Suppressor macrophage treated with lipopolysaccharide for 1 hour (primary cell): ENCODE results near the gene CDCA4.

Source experiments
- DNase-seq, 3 donors: peaks; one replicate each; pipeline ENCODE4 v3.0.0-alpha.2; 2020 to 2022

CDCA4 gene

GRCh38 chr14:104986487-104987164 lies 34.3 kb downstream of the CDCA4 start:
- DNase-seq = no peak

GRCh38 chr14:104985675-104986486 lies 35.0 kb downstream of the CDCA4 start, which contains the start of gene CLBA1:
CLBA1 (plus strand) TSS chr14:104985788; CDS start chr14:104986432, 644 bp downstream.
- DNase-seq = peak; percentile 93 to 98 (median 97)

- no peak for DNase-seq
Measured at GRCh38 chr14:104984056-104984894, 36.6 kb downstream of the CDCA4 start.

GRCh38 chr14:104983231-104983721 lies 37.6 kb downstream of the CDCA4 start:
- no peak for DNase-seq

GRCh38 chr14:104982548-104983230 lies 38.2 kb downstream of the CDCA4 start:
- no peak for DNase-seq

- no peak for DNase-seq
Measured at GRCh38 chr14:104981699-104982541, 39.0 kb downstream of the CDCA4 start.

GRCh38 chr14:104980611-104981531 lies 40.0 kb downstream of the CDCA4 start:
- DNase-seq = no peak

- DNase-seq = no peak
Measured at GRCh38 chr14:104979758-104980610, 40.9 kb downstream of the CDCA4 start.

GRCh38 chr14:104978746-104979691 lies 41.9 kb downstream of the CDCA4 start:
- no peak for DNase-seq

GRCh38 chr14:104977681-104978653 lies 42.9 kb downstream of the CDCA4 start, which contains the start of gene AHNAK2:
AHNAK2 (minus strand) TSS chr14:104978374; CDS start chr14:104978237, 137 bp downstream.
- peak; percentile 87 to 95 (median 90) for DNase-seq

GRCh38 chr14:104977008-104977680 lies 43.7 kb downstream of the CDCA4 start:
- no peak for DNase-seq

- peak; percentile 85 to 93 (median 91) for DNase-seq
Measured at GRCh38 chr14:104976198-104977007, 44.5 kb downstream of the CDCA4 start.

- peak; percentile 28 to 43 (median 38) for DNase-seq
Measured at GRCh38 chr14:104975481-104976197, 45.2 kb downstream of the CDCA4 start.

- DNase-seq = no peak
Measured at GRCh38 chr14:104974665-104975390, 46.1 kb downstream of the CDCA4 start.
